K562 (cell line): ENCODE measurements around the gene MAD1L1. TPM values are rescaled to one million over a fixed set of nuclear protein-coding genes. Genes with fewer than 3 reads are reported as not detected.

Source experiments
- ATAC-seq: fragments of 200-7000 bp; cut with Tn5 transposase; 3 replicates; pipeline ENCODE4 v1.9.1; 2020; ENCODE audit warnings: moderate library complexity
- BruUV-seq: library from RNA; stranded (reverse); fragments of 400-500 nt; replicated peaks from 2 replicates; lab custom pipeline; 2021; lab: Mats Ljungman, UMichigan
- CTCF ChIA-PET: fragments of 300-600 bp; formaldehyde crosslinking; extraction: SDS; loops from one replicate; lab custom pipeline; 2021; ENCODE audit warnings: low intra/inter-chr PET ratio; lab: Yijun Ruan, JAX
- POLR2A ChIA-PET: fragments of 300-600, 350-650 bp; sonication (Branson Sonifier 250); formaldehyde crosslinking; extraction: SDS; loops from one replicate; lab custom pipeline; 2021; ENCODE audit warnings: antibody characterized with exemption, inconsistent platforms; lab: Yijun Ruan, JAX
- DNase-seq, 4 experiments: peaks; one replicate each; pipeline versions ENCODE4 v3.0.0 to v3.0.0-alpha.2; 2011 to 2018; ENCODE audit warnings: low spot score in 3 of 4, mixed read lengths in 3 of 4; ENCODE audit errors: extremely low read depth in 1 of 4
- FAIRE-seq: peaks from 2 replicates; lab custom pipeline; 2011; peaks lifted over from hg19 to GRCh38; lab: Jason Lieb, UNC
- H2AFZ ChIP-seq: 2 replicates; pipeline ENCODE4 v1.6.0; 2011; ENCODE audit warnings: low read depth, low read length, control low read depth, inconsistent platforms
- H3K27ac ChIP-seq: fragments of 200-600 bp; 3 replicates; pipeline ENCODE4 v1.8.0; 2011; ENCODE audit warnings: low read depth, mild to moderate bottlenecking, control low read depth, inconsistent platforms, low read length, moderate library complexity, mixed read lengths; ENCODE audit errors: extremely low read depth
- H3K27me3 ChIP-seq, 2 experiments: fragments of 300-600 bp in 1 of 2; 2 replicates in 1 of 2; 3 replicates in 1 of 2; pipeline versions ENCODE4 v1.6.0 to v1.8.0; 2011; ENCODE audit warnings: inconsistent platforms in 2 of 2, low read length in 2 of 2, mild to moderate bottlenecking in 1 of 2, mixed read lengths in 1 of 2, moderate library complexity in 1 of 2; ENCODE audit not compliant: control insufficient read depth in 2 of 2, insufficient read depth in 2 of 2
- H3K36me3 ChIP-seq: fragments of 300-600 bp; 3 replicates; pipeline ENCODE4 v1.8.0; 2011; ENCODE audit warnings: mild to moderate bottlenecking, low read length, inconsistent platforms; ENCODE audit not compliant: control insufficient read depth, insufficient read depth
- H3K4me1 ChIP-seq, 2 experiments: fragments of 200-600 bp in 1 of 2; replicated peaks in 1 of 2; 2 replicates in 1 of 2; 3 replicates in 1 of 2; pipeline versions ENCODE4 v1.5.1 to v1.8.0; 2011; ENCODE audit warnings: inconsistent platforms in 2 of 2, low read length in 2 of 2, mild to moderate bottlenecking in 1 of 2, mixed read lengths in 1 of 2, moderate library complexity in 1 of 2; ENCODE audit not compliant: control insufficient read depth in 2 of 2, insufficient read depth in 2 of 2
- H3K4me2 ChIP-seq: 2 replicates; pipeline ENCODE4 v1.6.1; 2011; ENCODE audit warnings: low read length, control low read depth, inconsistent platforms, mixed read lengths; ENCODE audit not compliant: insufficient read depth
- H3K4me3 ChIP-seq: fragments of 200-600 bp; sonication (generic), shearing (Covaris generic); 2 replicates; pipeline ENCODE4 v1.5.1; 2016; ENCODE audit warnings: control low read depth, inconsistent platforms
- H3K79me2 ChIP-seq: fragments of 200-600 bp; 3 replicates; pipeline ENCODE4 v1.8.0; 2011; ENCODE audit warnings: low read length, inconsistent platforms; ENCODE audit not compliant: control insufficient read depth, insufficient read depth
- H3K9ac ChIP-seq, 2 experiments: 2 replicates each; pipeline versions ENCODE4 v1.6.0 to v1.6.1; 2011; ENCODE audit warnings: low read depth in 2 of 2, low read length in 2 of 2, control low read depth in 1 of 2, inconsistent platforms in 1 of 2, mild to moderate bottlenecking in 1 of 2, mixed read lengths in 1 of 2; ENCODE audit not compliant: insufficient read depth in 1 of 2
- H3K9me1 ChIP-seq: one replicate; pipeline ENCODE4 v1.6.0; 2011; ENCODE audit warnings: inconsistent platforms, mild to moderate bottlenecking, low read length, moderate library complexity; ENCODE audit not compliant: control insufficient read depth, insufficient read depth
- H3K9me3 ChIP-seq: replicated peaks from 2 replicates; pipeline ENCODE4 v1.5.1; 2011; ENCODE audit warnings: low read depth, low read length, inconsistent platforms; ENCODE audit not compliant: control insufficient read depth, insufficient read depth
- H4K20me1 ChIP-seq: replicated peaks from 2 replicates; pipeline ENCODE4 v1.6.1; 2011; ENCODE audit warnings: low read length, inconsistent platforms, mixed read lengths; ENCODE audit not compliant: control insufficient read depth, insufficient read depth
- FOXP1 ChIP-seq: sonication (generic); formaldehyde crosslinking; IDR thresholded peaks from 2 replicates; pipeline ENCODE4 v1.8.0; 2022; ENCODE audit warnings: mild to moderate bottlenecking, missing genetic modification reagents
- KDM1A ChIP-seq, 2 experiments: fragments of 450-650 bp; IDR thresholded peaks; 2 replicates each; pipeline ENCODE4 v1.6.1; 2016; ENCODE audit warnings: mild to moderate bottlenecking in 2 of 2
- PBX2 ChIP-seq, 2 experiments: IDR thresholded peaks in 1 of 2; conservative IDR thresholded peaks in 1 of 2; 2 replicates each; pipeline ENCODE4 v1.6.1; 2016; ENCODE audit warnings: low read depth in 2 of 2, mild to moderate bottlenecking in 1 of 2, missing compliant biosample characterization in 1 of 2, missing genetic modification characterization in 1 of 2, moderate library complexity in 1 of 2
- PKNOX1 ChIP-seq: fragments of 450-650 bp; IDR thresholded peaks from 2 replicates; pipeline ENCODE4 v1.6.1; 2016
- SMAD2 ChIP-seq: fragments of 150-350 bp; IDR thresholded peaks from 2 replicates; pipeline ENCODE4 v1.6.1; 2014; ENCODE audit warnings: low read depth, mild to moderate bottlenecking, low read length
- SMC3 ChIP-seq: conservative IDR thresholded peaks from 2 replicates; pipeline ENCODE4 v1.6.1; 2011; ENCODE audit warnings: low read depth, low read length, improper control_type of control experiment; ENCODE audit not compliant: insufficient read depth
- ZC3H11A ChIP-seq: IDR thresholded peaks from 2 replicates; pipeline ENCODE4 v1.6.1; 2012; ENCODE audit warnings: low read depth, low read length, improper control_type of control experiment
- ZNF561 ChIP-seq: fragments of 450-650 bp; formaldehyde crosslinking; conservative IDR thresholded peaks from 2 replicates; pipeline ENCODE4 v1.4.0; 2020; ENCODE audit warnings: mild to moderate bottlenecking, moderate library complexity
- WGBS: fragments of 100-300 bp; shearing (Covaris generic); methylation state at CpG from one replicate; pipeline ENCODE4 v1.1.6; 2016; ENCODE audit warnings: low coverage, mixed read lengths; ENCODE audit not compliant: insufficient coverage; ENCODE audit errors: missing lambda C conversion rate; 5-methylcytosine and 5-hydroxymethylcytosine counted together
- in situ Hi-C: fragments of 300-500 bp; cut with MboI; formaldehyde crosslinking; loops from 4 replicates; pipeline ENCODE4 v1.15.0; 2018; ENCODE audit warnings: inconsistent platforms, mixed read lengths
- intact Hi-C: fragments of 100-400 bp; cut with micrococcal nuclease; formaldehyde crosslinking; loops from 2 replicates; pipeline ENCODE4 v1.14.2; 2022
- polyA plus RNA-seq, 8 experiments: library from polyadenylated mRNA; depleted of rRNA in 4 of 8; stranded (reverse) in 5 of 8; unstranded in 3 of 8; fragments of >200 nt; fragmentation: Nextera tagmentation in 2 of 8; fragmentation: Illumina TruSeq in 1 of 8; extraction: Ambion mirVana in 2 of 8; extraction: Trizol in 1 of 8; gene quantifications; 2 replicates each; pipeline versions ENCODE4 v1.2.1 to v1.2.3, GENCODE V29; 2011 to 2014; ENCODE audit warnings: inconsistent platforms in 1 of 8, missing spikeins in 1 of 8
- total RNA-seq, 7 experiments: library from RNA; depleted of rRNA in 6 of 7; stranded (reverse); fragments of >200 nt in 6 of 7; fragmentation: Illumina TruSeq in 2 of 7; extraction: Trizol in 2 of 7; gene quantifications; 2 replicates each; pipeline versions ENCODE4 v1.2.1 to v1.2.3, GENCODE V29; 2011 to 2021; ENCODE audit warnings: low replicate concordance in 1 of 7

The MAD1L1 gene
- total and polyA plus RNA-seq, 9 of the 15 experiments (the other 6 are each of a cell fraction or from before 2014, with no cell fraction given) = 1.7 to 89.7 (median 18.0) TPM

GRCh38 chr7:1811850-1812508 is 420.8 kb downstream of the MAD1L1 start:
- TF ChIP-seq KDM1A (IDR thresholded peaks at IDR 0.05) (0 out of 4 replicates have a peak, but pooled peaks of 1 of the 2 experiments have one; percentile 1), ZC3H11A (no peak)
- H3K4me3 ChIP-seq = no peak overlapping the region
- 0 out of 2 replicates have a peak, but pooled peaks cover 3% of the 10 kb centered on the region for H3K9me3 ChIP-seq
- in situ Hi-C loops (no loop called here), intact Hi-C loops (no loop called here)
- WGBS = 36% methylated on average over 9 of the region's 9 CpGs
- H3K36me3 ChIP-seq = peaks cover 16% of the 10 kb centered on the region; the same call in 2 of the 3 replicates
- ChIA-PET CTCF (no interaction called here), POLR2A (no interaction called here)
- DNase-seq = no peak
- no peaks in the 10 kb centered on the region for H3K79me2 ChIP-seq
- no peak for ATAC-seq
- H3K27ac ChIP-seq = no peak overlapping the region
- no peak overlapping the region for H3K4me2 ChIP-seq
- no peaks in the 10 kb centered on the region for H3K9me1 ChIP-seq
- no TSS peak for BruUV-seq
- H3K27me3 ChIP-seq = no peaks in the 10 kb centered on the region; a peak in 1 of 5 replicates
- H4K20me1 ChIP-seq = no peaks in the 10 kb centered on the region
- no peak overlapping the region for H3K9ac ChIP-seq
- FAIRE-seq = no peak
- peaks cover 0 to 57% of the 10 kb centered on the region in 2 experiments; a peak in 4 of 5 replicates for H3K4me1 ChIP-seq
- no peak overlapping the region for H2AFZ ChIP-seq

GRCh38 chr7:1810961-1811849 is 421.5 kb downstream of the MAD1L1 start:
- no peak for DNase-seq
- POLR2A ChIA-PET = no interaction called here
- 66% methylated on average over 25 of the region's 25 CpGs for WGBS
- intact Hi-C loops (no loop called here), in situ Hi-C loops (no loop called here)
- Histone ChIP-seq H3K9me3 (0 out of 2 replicates have a peak, but pooled peaks cover 3% of the 10 kb centered on the region), H3K27ac (no peak overlapping the region), H4K20me1 (no peaks in the 10 kb centered on the region), H3K4me3 (no peak overlapping the region), H3K79me2 (no peaks in the 10 kb centered on the region), H3K9me1 (no peaks in the 10 kb centered on the region), H2AFZ (no peak overlapping the region), H3K4me2 (no peak overlapping the region), H3K36me3 (peaks cover 16% of the 10 kb centered on the region; the same call in 2 of the 3 replicates), H3K4me1 (peaks cover 0 to 51% of the 10 kb centered on the region in 2 experiments; a peak in 4 of 5 replicates), H3K27me3 (no peaks in the 10 kb centered on the region; a peak in 1 of 5 replicates), H3K9ac (no peak overlapping the region)
- CTCF ChIA-PET = no interaction called here
- no peak for FAIRE-seq
- ATAC-seq = no peak
- BruUV-seq = no TSS peak
- TF ChIP-seq FOXP1 (CRISPR knock-in tag) (no peak), PBX2 (CRISPR knock-in tag; IDR thresholded peaks at IDR 0.05; ENCODE audit: low read depth) (no peak), PBX2 (tag; conservative IDR thresholded peaks at IDR 0.05; ENCODE audit: low read depth) (no peak), PKNOX1 (no peak), SMC3 (no peak), SMAD2 (no peak), ZNF561 (CRISPR knock-in tag) (no peak)
